ENCODE results near the gene C1QTNF4. TPM values are rescaled to one million over a fixed set of nuclear protein-coding genes. Genes with fewer than 3 reads are reported as not detected.

Gene C1QTNF4
- total and polyA plus RNA-seq, 8 donors: 0.09 to 3.6 (median 0.50) TPM; not detected in 1

DNA sequence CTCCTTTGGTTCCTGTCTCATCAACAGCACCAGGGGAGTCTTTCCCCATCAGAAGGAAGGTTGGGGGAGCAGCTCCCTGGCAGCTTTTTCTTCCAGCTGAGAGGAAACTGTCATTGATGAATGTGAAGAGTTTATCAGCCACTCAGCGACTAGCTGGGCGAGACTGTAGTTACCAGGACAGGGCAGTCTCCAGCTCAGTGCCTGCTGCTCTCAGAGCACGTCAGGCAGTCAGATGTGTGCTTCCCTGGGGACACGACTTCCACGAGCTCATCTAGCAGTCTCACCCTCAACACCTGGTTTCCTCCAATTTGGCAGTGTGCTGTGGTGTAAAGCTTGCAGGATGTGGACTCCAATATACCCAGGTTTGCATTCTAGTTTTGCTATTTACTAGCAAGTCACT, 12.5 kb upstream of the C1QTNF4 start:
- intact Hi-C loops (cut with DNase I): no loop called here
- DNase-seq (no peak), FAIRE-seq (no peak), ATAC-seq (peak in 2 of 4 donors; percentile 17 to 22)
- no peaks in the 10 kb centered on the region for H3K9me3 ChIP-seq
- TF ChIP-seq, protein P1, sequence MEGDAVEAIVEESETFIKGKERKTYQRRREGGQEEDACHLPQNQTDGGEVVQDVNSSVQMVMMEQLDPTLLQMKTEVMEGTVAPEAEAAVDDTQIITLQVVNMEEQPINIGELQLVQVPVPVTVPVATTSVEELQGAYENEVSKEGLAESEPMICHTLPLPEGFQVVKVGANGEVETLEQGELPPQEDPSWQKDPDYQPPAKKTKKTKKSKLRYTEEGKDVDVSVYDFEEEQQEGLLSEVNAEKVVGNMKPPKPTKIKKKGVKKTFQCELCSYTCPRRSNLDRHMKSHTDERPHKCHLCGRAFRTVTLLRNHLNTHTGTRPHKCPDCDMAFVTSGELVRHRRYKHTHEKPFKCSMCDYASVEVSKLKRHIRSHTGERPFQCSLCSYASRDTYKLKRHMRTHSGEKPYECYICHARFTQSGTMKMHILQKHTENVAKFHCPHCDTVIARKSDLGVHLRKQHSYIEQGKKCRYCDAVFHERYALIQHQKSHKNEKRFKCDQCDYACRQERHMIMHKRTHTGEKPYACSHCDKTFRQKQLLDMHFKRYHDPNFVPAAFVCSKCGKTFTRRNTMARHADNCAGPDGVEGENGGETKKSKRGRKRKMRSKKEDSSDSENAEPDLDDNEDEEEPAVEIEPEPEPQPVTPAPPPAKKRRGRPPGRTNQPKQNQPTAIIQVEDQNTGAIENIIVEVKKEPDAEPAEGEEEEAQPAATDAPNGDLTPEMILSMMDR (IDR thresholded peaks at IDR 0.05): no peak
- no peaks in the 10 kb centered on the region for H3K36me3 ChIP-seq
- H3K27ac ChIP-seq: no peak overlapping the region
- peaks cover 4 to 12% (median 4%) of the 10 kb centered on the region in 3 donors for H3K4me1 ChIP-seq
- H3K4me3 ChIP-seq: no peak overlapping the region
- WGBS, 2 donors: 40 to 49% methylated on average over 5 of the region's 5 CpGs
- H3K27me3 ChIP-seq: no peaks in the 10 kb centered on the region

DNA sequence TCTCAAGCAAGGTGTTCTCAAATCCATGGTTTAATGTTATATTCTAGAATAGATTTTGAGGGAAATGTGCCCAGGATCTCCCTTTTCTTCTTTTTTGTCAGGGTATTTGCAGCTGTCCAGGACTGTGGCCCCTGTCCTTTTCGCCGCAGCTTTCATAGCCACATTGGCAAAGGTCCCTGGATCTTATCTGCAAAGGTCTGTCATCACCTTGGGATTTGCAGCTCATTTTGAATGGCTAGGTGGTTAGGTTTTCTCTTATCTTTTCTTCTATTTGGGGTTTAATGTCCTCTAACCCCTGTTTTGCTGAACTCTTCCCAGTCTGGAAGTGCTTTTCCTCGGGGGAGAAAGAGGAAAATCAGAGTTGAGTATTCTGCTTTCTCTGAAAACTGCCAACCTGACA, 11.7 kb upstream of the C1QTNF4 start:
- ATAC-seq (peak in 3 of 4 donors; percentile 28 to 59 (median 56)), DNase-seq (no peak), FAIRE-seq (no peak)
- TF ChIP-seq, protein P1 (IDR thresholded peaks at IDR 0.05): no peak
- Histone ChIP-seq H3K27me3 (no peaks in the 10 kb centered on the region), H3K9me3 (no peaks in the 10 kb centered on the region), H3K4me1 (peaks cover 4 to 12% (median 4%) of the 10 kb centered on the region in 3 donors), H3K27ac (no peak overlapping the region), H3K36me3 (no peaks in the 10 kb centered on the region), H3K4me3 (no peak overlapping the region)
- intact Hi-C loops (cut with DNase I): no loop called here
- WGBS, 2 donors: 38 to 39% methylated on average over 3 of the region's 3 CpGs

DNA sequence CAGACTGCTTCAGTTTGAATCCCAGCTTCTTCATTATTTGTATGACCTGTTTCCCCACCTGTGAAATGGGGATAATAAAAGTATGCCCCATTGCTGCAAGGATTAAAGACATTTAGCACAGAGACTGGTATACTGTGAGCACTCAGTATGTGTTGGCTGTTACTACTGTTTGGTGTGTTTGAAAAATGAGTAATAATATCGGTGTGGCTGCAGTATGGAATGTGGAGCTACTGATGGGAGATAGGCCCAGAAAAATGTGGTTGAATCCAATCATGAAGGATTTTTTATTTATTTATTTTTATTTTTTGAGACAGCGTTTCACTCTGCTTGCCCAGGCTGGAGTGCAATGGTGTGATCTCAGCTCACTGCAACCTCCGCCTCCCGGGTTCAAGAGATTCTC, 9.1 kb upstream of the C1QTNF4 start:
- no peak for DNase-seq
- no peak overlapping the region for H3K4me3 ChIP-seq
- H3K4me1 ChIP-seq: peaks cover 4 to 12% (median 4%) of the 10 kb centered on the region in 3 donors
- no peak overlapping the region for H3K27ac ChIP-seq
- no peaks in the 10 kb centered on the region for H3K27me3 ChIP-seq
- H3K9me3 ChIP-seq: no peaks in the 10 kb centered on the region
- intact Hi-C loops (cut with DNase I): no loop called here
- TF ChIP-seq, protein P1 (IDR thresholded peaks at IDR 0.05): no peak
- 90 to 95% methylated on average over 4 of the region's 4 CpGs for WGBS, 2 donors
- ATAC-seq: no peak
- no peaks in the 10 kb centered on the region for H3K36me3 ChIP-seq
- no peak for FAIRE-seq

DNA sequence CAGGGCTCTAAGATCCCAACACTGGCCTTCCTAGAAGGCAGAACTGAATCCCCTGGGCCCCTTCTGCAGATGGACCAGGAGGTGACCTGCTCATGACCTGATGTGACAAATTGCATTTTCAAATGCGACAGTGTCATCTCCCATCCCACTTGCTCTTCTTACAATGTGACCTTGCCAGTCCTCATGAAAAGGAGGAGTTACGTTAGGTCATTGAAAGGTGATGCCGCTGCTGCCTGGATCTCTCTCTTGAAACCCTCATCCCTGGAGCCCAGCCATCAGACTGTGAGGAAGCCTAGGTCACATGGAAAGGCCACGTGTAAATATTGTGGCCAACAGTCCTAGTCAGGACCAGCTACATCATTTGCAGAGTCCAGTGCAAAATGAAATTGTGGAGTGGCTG, 5.7 kb upstream of the C1QTNF4 start:
- H3K27ac ChIP-seq: no peak overlapping the region
- TF ChIP-seq, protein P1 (IDR thresholded peaks at IDR 0.05): no peak
- ATAC-seq (no peak), FAIRE-seq (no peak), DNase-seq (no peak)
- no peaks in the 10 kb centered on the region for H3K36me3 ChIP-seq
- 69 to 77% methylated on average over 4 of the region's 4 CpGs for WGBS, 2 donors
- no peaks in the 10 kb centered on the region for H3K4me1 ChIP-seq
- H3K27me3 ChIP-seq: no peaks in the 10 kb centered on the region
- intact Hi-C loops (cut with DNase I): no loop called here
- no peaks in the 10 kb centered on the region for H3K9me3 ChIP-seq
- no peak overlapping the region for H3K4me3 ChIP-seq

DNA sequence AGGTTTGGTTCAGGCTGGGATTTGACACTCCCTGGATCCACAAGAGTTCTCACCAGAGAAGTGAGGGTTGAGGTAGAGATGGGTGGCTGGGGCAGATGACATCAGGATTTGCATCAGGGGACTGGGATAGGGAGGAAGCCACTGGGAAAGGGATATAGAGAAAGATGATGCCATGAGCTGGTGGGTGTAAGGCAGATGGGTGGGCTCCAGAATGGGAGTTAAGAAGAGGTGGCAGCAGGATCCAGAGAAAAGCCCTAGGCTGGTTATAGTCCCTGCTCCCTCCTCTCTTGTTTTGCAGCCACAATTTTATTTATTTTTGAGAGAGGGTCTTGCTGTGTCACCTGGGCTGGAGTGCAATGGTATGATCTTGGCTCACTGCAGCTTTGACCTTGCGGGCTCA, 1.8 kb upstream of the C1QTNF4 start:
- no peak for ATAC-seq
- Histone ChIP-seq H3K4me1 (no peaks in the 10 kb centered on the region), H3K36me3 (no peaks in the 10 kb centered on the region), H3K27me3 (no peaks in the 10 kb centered on the region), H3K4me3 (no peak overlapping the region), H3K9me3 (no peaks in the 10 kb centered on the region), H3K27ac (no peak overlapping the region)
- intact Hi-C loops (cut with DNase I): no loop called here
- 98 to 100% methylated on average over 1 of the region's 1 CpG for WGBS, 2 donors
- no peak for FAIRE-seq
- DNase-seq: no peak
- TF ChIP-seq, protein P1 (IDR thresholded peaks at IDR 0.05): no peak
